Keratinocyte (primary cell): ENCODE results near the gene RNF148. TPM values are rescaled to one million over a fixed set of nuclear protein-coding genes. Genes with fewer than 3 reads are reported as not detected.
"Not testable (repeated sequence)": the region's sequence is repeated elsewhere in the genome, so short reads cannot be mapped to it uniquely, and the experiment has no call there.

Source experiments
- DNase-seq: peaks from one replicate; pipeline ENCODE4 v3.0.0-alpha.2; 2011; ENCODE audit warnings: low read depth, missing footprints, low spot score
- FAIRE-seq: peaks from 2 replicates; lab custom pipeline; 2011; peaks lifted over from hg19 to GRCh38; lab: Jason Lieb, UNC
- H2AFZ ChIP-seq: 2 replicates; pipeline ENCODE4 v1.6.0; 2012; ENCODE audit warnings: low read length, control low read depth, inconsistent platforms; ENCODE audit not compliant: control insufficient read depth
- H3K27ac ChIP-seq: 2 replicates; pipeline ENCODE4 v1.5.1; 2011; ENCODE audit warnings: low read length; ENCODE audit not compliant: control insufficient read depth, insufficient read depth
- H3K27me3 ChIP-seq: 3 replicates; pipeline ENCODE4 v1.6.0; 2011; ENCODE audit warnings: low read length; ENCODE audit not compliant: control insufficient read depth, insufficient read depth; ENCODE audit errors: extremely low read depth
- H3K36me3 ChIP-seq, 2 experiments: 2 replicates in 1 of 2; 3 replicates in 1 of 2; pipeline ENCODE4 v1.5.1; 2011; ENCODE audit warnings: low read length in 2 of 2, mild to moderate bottlenecking in 1 of 2; ENCODE audit not compliant: control insufficient read depth in 2 of 2, insufficient read depth in 2 of 2; ENCODE audit errors: extremely low read depth in 1 of 2
- H3K4me1 ChIP-seq: 3 replicates; pipeline ENCODE4 v1.5.1; 2011; ENCODE audit warnings: low read length; ENCODE audit not compliant: control insufficient read depth, insufficient read depth; ENCODE audit errors: extremely low read depth
- H3K4me2 ChIP-seq: 3 replicates; pipeline ENCODE4 v1.6.0; 2011; ENCODE audit warnings: low read depth, low read length; ENCODE audit not compliant: control insufficient read depth, insufficient read depth; ENCODE audit errors: extremely low read depth
- H3K4me3 ChIP-seq, 3 experiments: fragments of 200-600 bp in 1 of 3; sonication (generic) in 1 of 3; 2 replicates in 2 of 3; 3 replicates in 1 of 3; pipeline ENCODE4 v1.5.1; 2011 to 2016; ENCODE audit warnings: low read length in 3 of 3, mild to moderate bottlenecking in 3 of 3, control low read depth in 2 of 3, inconsistent platforms in 1 of 3, low read depth in 1 of 3, mixed read lengths in 1 of 3, mixed run types in 1 of 3, moderate library complexity in 1 of 3; ENCODE audit not compliant: control insufficient read depth in 2 of 3, insufficient read depth in 2 of 3; ENCODE audit errors: extremely low read depth in 1 of 3
- H3K79me2 ChIP-seq: 2 replicates; pipeline ENCODE4 v1.6.0; 2012; ENCODE audit warnings: low read length; ENCODE audit not compliant: control insufficient read depth, insufficient read depth
- H3K9ac ChIP-seq: 3 replicates; pipeline ENCODE4 v1.6.0; 2011; ENCODE audit warnings: low read length; ENCODE audit not compliant: control insufficient read depth, insufficient read depth; ENCODE audit errors: extremely low read depth
- H3K9me1 ChIP-seq: 3 replicates; pipeline ENCODE4 v1.6.0; 2011; ENCODE audit warnings: low read length; ENCODE audit not compliant: control insufficient read depth, insufficient read depth; ENCODE audit errors: extremely low read depth
- H3K9me3 ChIP-seq: 2 replicates; pipeline ENCODE4 v1.5.1; 2012; ENCODE audit warnings: low read depth, low read length; ENCODE audit not compliant: control insufficient read depth
- H4K20me1 ChIP-seq: 3 replicates; pipeline ENCODE4 v1.6.0; 2011; ENCODE audit warnings: low read length; ENCODE audit not compliant: control insufficient read depth, insufficient read depth; ENCODE audit errors: extremely low read depth
- CTCF ChIP-seq, 3 experiments: IDR thresholded peaks in 1 of 3; conservative IDR thresholded peaks in 1 of 3; optimal IDR thresholded peaks in 1 of 3; 2 replicates in 2 of 3; 3 replicates in 1 of 3; pipeline versions ENCODE3 to v1.5.1; 2011; ENCODE audit warnings: low read length in 3 of 3, mild to moderate bottlenecking in 3 of 3, moderate library complexity in 2 of 3, control low read depth in 1 of 3, inconsistent platforms in 1 of 3; ENCODE audit not compliant: insufficient read depth in 2 of 3; ENCODE audit errors: extremely low read depth in 1 of 3
- EZH2 ChIP-seq: IDR thresholded peaks from one replicate; pipeline ENCODE4 v1.6.1; 2012; ENCODE audit warnings: inconsistent platforms, mild to moderate bottlenecking, low read length, moderate library complexity
- dilution Hi-C: fragments of 300-500 bp; cut with MboI; formaldehyde crosslinking; loops from one replicate; pipeline ENCODE4 v1.7.0; 2020; ENCODE audit warnings: low sequenced_read_pairs; ENCODE audit not compliant: extremely low pct_ligation_motif_present
- polyA plus RNA-seq, 5 experiments: library from polyadenylated mRNA; depleted of rRNA in 3 of 5; stranded (reverse) in 3 of 5; stranded (forward) in 1 of 5; unstranded in 1 of 5; fragments of >200 nt; gene quantifications; 1 replicate in 1 of 5; 2 replicates in 3 of 5; 3 replicates in 1 of 5; pipeline versions ENCODE4 v1.2.1 to v1.2.3, GENCODE V29; 2011 to 2012; ENCODE audit warnings: missing spikeins in 2 of 5, low read depth in 1 of 5, low replicate concordance in 1 of 5

RNF148 gene
- polyA plus RNA-seq, 1 donor (not counting 4 experiments of a cell fraction or from before 2014, with no cell fraction given) = not detected

- Histone ChIP-seq H3K9me3 (no peaks in the 10 kb centered on the region), H3K79me2 (no peaks in the 10 kb centered on the region), H3K9ac (no peak overlapping the region), H2AFZ (no peak overlapping the region), H3K27ac (no peak overlapping the region), H3K27me3 (no peaks in the 10 kb centered on the region), H3K4me2 (no peak overlapping the region), H3K9me1 (no peaks in the 10 kb centered on the region), H3K4me1 (no peaks in the 10 kb centered on the region), H3K4me3 (no peak overlapping the region), H4K20me1 (no peaks in the 10 kb centered on the region), H3K36me3 (no peaks in the 10 kb centered on the region)
- dilution Hi-C loops = no loop called here
- DNase-seq = no peak
- TF ChIP-seq EZH2 (no peak), CTCF (optimal IDR thresholded peaks at IDR 0.05 in 1 of 3, IDR thresholded peaks at IDR 0.05 in 1 of 3, conservative IDR thresholded peaks at IDR 0.05 in 1 of 3; ENCODE audit: extremely low read depth in 1 of 3, insufficient read depth in 2 of 3, low read length in 3 of 3) (no peak)
- FAIRE-seq = no peak
Measured at GRCh38 chr7:122682815-122683550, 19.7 kb downstream of the RNF148 start.

- dilution Hi-C loops, H3K4me2 ChIP-seq, H3K79me2 ChIP-seq, FAIRE-seq, H3K9ac ChIP-seq, H3K36me3 ChIP-seq, H2AFZ ChIP-seq, H4K20me1 ChIP-seq, H3K27me3 ChIP-seq, H3K4me1 ChIP-seq, H3K4me3 ChIP-seq, DNase-seq, H3K27ac ChIP-seq, H3K9me1 ChIP-seq, H3K9me3 ChIP-seq: not testable (repeated sequence)
Measured at GRCh38 chr7:122681186-122681585, 21.5 kb downstream of the RNF148 start.

GRCh38 chr7:122679813-122680212 is 22.9 kb downstream of the RNF148 start:
- H3K79me2 ChIP-seq = no peaks in the 10 kb centered on the region
- H3K4me2 ChIP-seq = no peak overlapping the region
- no peak overlapping the region for H3K27ac ChIP-seq
- no peaks in the 10 kb centered on the region for H3K9me3 ChIP-seq
- DNase-seq (no peak), FAIRE-seq (no peak)
- no peaks in the 10 kb centered on the region for H3K4me1 ChIP-seq
- no peak overlapping the region for H3K4me3 ChIP-seq
- no peaks in the 10 kb centered on the region for H4K20me1 ChIP-seq
- no peak overlapping the region for H3K9ac ChIP-seq
- TF ChIP-seq CTCF (optimal IDR thresholded peaks at IDR 0.05 in 1 of 3, IDR thresholded peaks at IDR 0.05 in 1 of 3, conservative IDR thresholded peaks at IDR 0.05 in 1 of 3; ENCODE audit: extremely low read depth in 1 of 3, insufficient read depth in 2 of 3, low read length in 3 of 3) (no peak), EZH2 (no peak)
- no peak overlapping the region for H2AFZ ChIP-seq
- dilution Hi-C loops = no loop called here
- H3K36me3 ChIP-seq = no peaks in the 10 kb centered on the region
- H3K9me1 ChIP-seq = no peaks in the 10 kb centered on the region
- no peaks in the 10 kb centered on the region for H3K27me3 ChIP-seq

- H3K4me2 ChIP-seq = not testable (repeated sequence)
Measured at GRCh38 chr7:122679269-122679709, 23.4 kb downstream of the RNF148 start.

More at GRCh38 chr7:122679269-122679709, 23.4 kb downstream of the RNF148 start:
- H3K36me3 ChIP-seq, DNase-seq, H3K27me3 ChIP-seq, H3K9me3 ChIP-seq, H3K9ac ChIP-seq, H2AFZ ChIP-seq, H3K9me1 ChIP-seq, H3K79me2 ChIP-seq, H3K27ac ChIP-seq, H3K4me1 ChIP-seq, FAIRE-seq, H4K20me1 ChIP-seq, dilution Hi-C loops, H3K4me3 ChIP-seq: not testable (repeated sequence)
